OCI-LY3 (cell line): ENCODE results near the gene DNAH1.

Experiments
- H2AFZ ChIP-seq: fragments of 200-600, 300-600 bp; shearing (Covaris generic); 2 replicates; pipeline ENCODE4 v1.6.0; 2014; ENCODE audit warnings: antibody characterized with exemption, low read depth, low read length
- H3K27ac ChIP-seq: fragments of 200-600, 300-600 bp; sonication (generic); 2 replicates; pipeline ENCODE4 v1.5.1; 2014; ENCODE audit warnings: mild to moderate bottlenecking, low read length, moderate library complexity, mixed read lengths
- H3K27me3 ChIP-seq: fragments of 200-600, 300-600 bp; sonication (generic); 2 replicates; pipeline ENCODE4 v1.6.1; 2014; ENCODE audit warnings: low read depth, low read length, mixed read lengths
- H3K36me3 ChIP-seq: fragments of 200-600, 300-600 bp; sonication (generic); replicated peaks from 2 replicates; pipeline ENCODE3; 2014; ENCODE audit warnings: low read depth, low read length, mixed read lengths
- H3K4me1 ChIP-seq: fragments of 300-600, 200-600 bp; sonication (generic); 2 replicates; pipeline ENCODE4 v1.6.1; 2014; ENCODE audit warnings: low read length, mixed read lengths
- H3K4me2 ChIP-seq: fragments of 200-600, 300-600 bp; sonication (generic); 2 replicates; pipeline ENCODE4 v1.6.1; 2014; ENCODE audit warnings: low read length, mixed read lengths
- H3K4me3 ChIP-seq: fragments of 300-600, 200-600 bp; sonication (generic); 2 replicates; pipeline ENCODE4 v1.5.1; 2014; ENCODE audit warnings: antibody characterized with exemption, mild to moderate bottlenecking, low read length, moderate library complexity
- H3K79me2 ChIP-seq: fragments of 300-600, 200-600 bp; shearing (Covaris generic); 2 replicates; pipeline ENCODE4 v1.6.1; 2014; ENCODE audit warnings: mild to moderate bottlenecking, low read length, mixed read lengths
- H3K9ac ChIP-seq: fragments of 300-600, 200-600 bp; shearing (Covaris generic); 2 replicates; pipeline ENCODE4 v1.6.0; 2014; ENCODE audit warnings: mild to moderate bottlenecking, low read length, moderate library complexity
- H3K9me3 ChIP-seq: fragments of 200-600, 300-600 bp; shearing (Covaris generic); 2 replicates; pipeline ENCODE4 v1.6.1; 2014; ENCODE audit warnings: low read length, mixed read lengths; ENCODE audit not compliant: insufficient read depth
- H4K20me1 ChIP-seq: fragments of 200-600, 300-600 bp; sonication (generic); 2 replicates; pipeline ENCODE4 v1.6.1; 2016; ENCODE audit warnings: low read length, mixed read lengths; ENCODE audit not compliant: insufficient read depth
- CTCF ChIP-seq: fragments of 200-600, 300-600 bp; sonication (generic); IDR thresholded peaks from 2 replicates; pipeline ENCODE4 v1.5.1; 2014; ENCODE audit warnings: antibody characterized with exemption, low read length, low read depth
- EZH2phosphoT487 ChIP-seq: fragments of 200-600 bp; shearing (Covaris generic); IDR thresholded peaks from 2 replicates; pipeline ENCODE4 v1.6.1; 2018; ENCODE audit warnings: antibody characterized with exemption, mixed run types, low read depth

Gene DNAH1

GRCh38 chr3:52428151-52429005 lies 112.3 kb downstream of the DNAH1 start:
- H3K36me3 ChIP-seq: no peaks in the 10 kb centered on the region
- no peaks in the 10 kb centered on the region for H3K9me3 ChIP-seq
- H3K4me3 ChIP-seq: no peak overlapping the region
- H3K79me2 ChIP-seq: no peaks in the 10 kb centered on the region
- peaks cover 3% of the 10 kb centered on the region; the same call in 1 of the 2 replicates for H3K27me3 ChIP-seq
- H2AFZ ChIP-seq: 0 out of 2 replicates have a peak overlapping the region, but pooled peaks have one; percentile 6
- TF ChIP-seq CTCF (peak; percentile 94), EZH2phosphoT487 (no peak)
- H3K9ac ChIP-seq: no peak overlapping the region
- no peaks in the 10 kb centered on the region for H4K20me1 ChIP-seq
- 0 out of 2 replicates have a peak, but pooled peaks cover 3% of the 10 kb centered on the region for H3K4me1 ChIP-seq
- H3K4me2 ChIP-seq: peak overlapping the region; percentile 42
- no peak overlapping the region for H3K27ac ChIP-seq

GRCh38 chr3:52429031-52429430 lies 112.9 kb downstream of the DNAH1 start:
- H3K9me3 ChIP-seq: no peaks in the 10 kb centered on the region
- no peak overlapping the region for H3K4me3 ChIP-seq
- peaks cover 7% of the 10 kb centered on the region; the same call in 1 of the 2 replicates for H3K27me3 ChIP-seq
- H3K4me1 ChIP-seq: 0 out of 2 replicates have a peak, but pooled peaks cover 3% of the 10 kb centered on the region
- no peak for TF ChIP-seq CTCF
- no peak for TF ChIP-seq EZH2phosphoT487
- no peaks in the 10 kb centered on the region for H4K20me1 ChIP-seq
- no peaks in the 10 kb centered on the region for H3K36me3 ChIP-seq
- peak overlapping the region; percentile 42 for H3K4me2 ChIP-seq
- no peak overlapping the region for H2AFZ ChIP-seq
- H3K9ac ChIP-seq: no peak overlapping the region
- H3K27ac ChIP-seq: no peak overlapping the region
- no peaks in the 10 kb centered on the region for H3K79me2 ChIP-seq

GRCh38 chr3:52429779-52430415 lies 113.8 kb downstream of the DNAH1 start:
- TF ChIP-seq CTCF (no peak), EZH2phosphoT487 (no peak)

GRCh38 chr3:52430416-52430810 lies 114.3 kb downstream of the DNAH1 start:
- Histone ChIP-seq H3K9me3 (no peaks in the 10 kb centered on the region), H3K27me3 (peaks cover 13% of the 10 kb centered on the region; the same call in 1 of the 2 replicates), H3K27ac (no peak overlapping the region), H2AFZ (no peak overlapping the region), H3K4me1 (0 out of 2 replicates have a peak, but pooled peaks cover 3% of the 10 kb centered on the region), H3K79me2 (no peaks in the 10 kb centered on the region), H3K4me2 (no peak overlapping the region), H3K9ac (no peak overlapping the region), H4K20me1 (no peaks in the 10 kb centered on the region), H3K36me3 (no peaks in the 10 kb centered on the region), H3K4me3 (no peak overlapping the region)
- TF ChIP-seq CTCF (no peak), EZH2phosphoT487 (no peak)

More at GRCh38 chr3:52429779-52430415, 113.8 kb downstream of the DNAH1 start:
- no peak overlapping the region for H3K4me2 ChIP-seq
- no peak overlapping the region for H3K4me3 ChIP-seq
- H3K79me2 ChIP-seq: no peaks in the 10 kb centered on the region
- no peak overlapping the region for H3K27ac ChIP-seq
- H4K20me1 ChIP-seq: no peaks in the 10 kb centered on the region
- H2AFZ ChIP-seq: no peak overlapping the region
- 0 out of 2 replicates have a peak, but pooled peaks cover 3% of the 10 kb centered on the region for H3K4me1 ChIP-seq
- H3K9me3 ChIP-seq: no peaks in the 10 kb centered on the region
- H3K36me3 ChIP-seq: no peaks in the 10 kb centered on the region
- no peak overlapping the region for H3K9ac ChIP-seq
- H3K27me3 ChIP-seq: peaks cover 13% of the 10 kb centered on the region; the same call in 1 of the 2 replicates
